ENCODE measurements around the gene PRXL2B.

DNA sequence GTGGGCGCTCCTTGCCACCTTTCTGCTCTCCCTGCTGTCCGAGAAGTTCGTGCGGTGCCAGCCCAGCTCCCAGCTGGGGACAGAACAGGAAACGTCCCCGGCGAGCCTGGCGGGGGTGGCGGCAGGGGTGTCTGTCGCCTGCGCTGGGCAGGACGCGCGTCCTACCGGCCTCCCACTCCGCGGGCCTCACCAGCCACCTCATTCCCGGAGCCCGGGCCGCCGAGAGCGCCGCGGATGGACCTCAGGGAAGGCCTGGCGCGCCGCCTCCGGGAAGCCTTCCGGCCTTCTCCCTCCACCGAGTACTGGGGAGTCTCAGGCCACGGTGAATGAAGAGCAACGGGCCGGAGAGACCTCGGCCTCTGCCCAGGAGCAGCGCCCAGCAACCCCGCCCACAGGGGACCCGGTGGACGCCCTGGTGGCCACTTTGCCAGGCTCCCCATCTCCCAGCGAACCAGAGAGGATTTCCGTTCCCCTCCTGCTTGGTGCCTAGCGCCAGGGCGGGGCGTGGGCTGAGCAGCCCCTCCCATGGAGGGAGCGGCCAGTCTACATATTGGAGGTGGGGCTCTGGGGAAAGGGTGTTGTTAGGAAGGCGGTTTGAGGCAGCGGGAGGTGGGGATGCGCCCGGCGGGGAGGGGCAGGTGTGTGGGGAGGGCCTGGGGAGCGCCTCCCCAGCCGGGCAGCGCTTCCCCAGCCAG, 39.9 kb upstream of the PRXL2B start:
- TF ChIP-seq POLR2AphosphoS5 (IDR thresholded peaks at IDR 0.05; ENCODE audit: low read depth, low read length) (no peak; the same call in 1 of the 2 replicates), POLR2A (IDR thresholded peaks at IDR 0.05; ENCODE audit: low read depth, low read length) (no peak)
